ENCODE results near the gene LDLRAD4.

GRCh38 chr18:13520306-13520705 is 301.7 kb downstream of the LDLRAD4 start:
- no peak for TF ChIP-seq POLR2A (IDR thresholded peaks at IDR 0.05)
- TF ChIP-seq CTCF (IDR thresholded peaks at IDR 0.05) = no peak

Data from upper lobe of left lung (tissue), 4 donors.